CD4-positive, alpha-beta T cell (primary cell): ENCODE data around the gene EID3. TPM values are rescaled to one million over a fixed set of nuclear protein-coding genes. Genes with fewer than 3 reads are reported as not detected.

Experiments used
- ATAC-seq: fragments of 200-7000 bp; cut with Tn5 transposase; one replicate; pipeline ENCODE4 v1.10.0; 2022; ENCODE audit warnings: mild to moderate bottlenecking; ENCODE audit not compliant: poor library complexity
- CTCF ChIA-PET: fragments of 350-600 bp; sonication (Branson Sonifier 250); formaldehyde crosslinking; loops from one replicate; lab custom pipeline; 2021; ENCODE audit warnings: antibody characterized with exemption, inconsistent platforms; lab: Charles Lee
- POLR2A ChIA-PET: fragments of 350-600 bp; sonication (Branson Sonifier 250); formaldehyde crosslinking; loops from one replicate; lab custom pipeline; 2021; ENCODE audit warnings: antibody characterized with exemption, inconsistent platforms; lab: Charles Lee
- DNase-seq, 14 experiments: peaks; one replicate each; pipeline ENCODE4 v3.0.0-alpha.2; 2013 to 2020; ENCODE audit warnings: mixed read lengths in 2 of 14
- H3K27ac ChIP-seq, 2 donors: one replicate each; pipeline versions ENCODE4 v1.5.1 to v1.7.0; 2013; ENCODE audit warnings: low read length in 2 of 2, low read depth in 1 of 2, mild to moderate bottlenecking in 1 of 2
- H3K27me3 ChIP-seq, 2 experiments: 1 replicate in 1 of 2; 2 replicates in 1 of 2; pipeline versions ENCODE4 v1.6.1 to v1.7.0; 2013; ENCODE audit warnings: low read length in 2 of 2, control low read depth in 1 of 2, mild to moderate bottlenecking in 1 of 2, moderate library complexity in 1 of 2; ENCODE audit not compliant: insufficient read depth in 2 of 2, control insufficient read depth in 1 of 2
- H3K36me3 ChIP-seq: one replicate; pipeline ENCODE4 v1.6.1; 2013; ENCODE audit warnings: low read length, control low read depth; ENCODE audit not compliant: insufficient read depth
- H3K4me1 ChIP-seq: one replicate; pipeline ENCODE4 v1.6.1; 2013; ENCODE audit warnings: low read length, control low read depth; ENCODE audit not compliant: insufficient read depth
- H3K4me3 ChIP-seq: one replicate; pipeline ENCODE4 v1.5.1; 2013; ENCODE audit warnings: mild to moderate bottlenecking, low read length, moderate library complexity
- H3K9me3 ChIP-seq, 2 experiments: 1 replicate in 1 of 2; 2 replicates in 1 of 2; pipeline versions ENCODE4 v1.6.1 to v1.7.0; 2013; ENCODE audit warnings: low read length in 2 of 2, mild to moderate bottlenecking in 2 of 2, control low read depth in 1 of 2, moderate library complexity in 1 of 2; ENCODE audit not compliant: control insufficient read depth in 1 of 2, insufficient read depth in 1 of 2
- H3K27ac Mint-ChIP-seq: one replicate; pipeline ENCODE4 v1.8.0; 2020; ENCODE audit warnings: mixed read lengths
- H3K27me3 Mint-ChIP-seq: one replicate; pipeline ENCODE4 v1.8.0; 2021; ENCODE audit warnings: mixed read lengths
- H3K36me3 Mint-ChIP-seq: one replicate; pipeline ENCODE4 v1.8.0; 2021; ENCODE audit warnings: low read depth, mixed read lengths
- H3K4me1 Mint-ChIP-seq: one replicate; pipeline ENCODE4 v1.8.0; 2021; ENCODE audit warnings: low read depth, mixed read lengths
- H3K4me3 Mint-ChIP-seq: one replicate; pipeline ENCODE4 v1.8.0; 2020; ENCODE audit warnings: mild to moderate bottlenecking, mixed read lengths
- H3K9me3 Mint-ChIP-seq: one replicate; pipeline ENCODE4 v1.8.0; 2020; ENCODE audit warnings: mixed read lengths
- CTCF ChIP-seq: fragments of 200-600 bp; IDR thresholded peaks from one replicate; pipeline ENCODE4 v1.8.0; 2022; ENCODE audit warnings: antibody characterized with exemption, mild to moderate bottlenecking
- intact Hi-C, 2 experiments: fragments of 100-400 bp; cut with DNase I in 1 of 2; cut with micrococcal nuclease in 1 of 2; formaldehyde crosslinking; loops; one replicate each; pipeline versions ENCODE4 v1.15.1 to v1.9.0; 2023 to 2025; cut with DNase I, micrococcal nuclease
- total RNA-seq, 174 experiments: library from RNA in 2 of 174; stranded (reverse) in 2 of 174; gene quantifications; one replicate each; pipeline ENCODE4 v1.2.3 and lab custom pipeline; 2021 to 2026

The EID3 gene
- total RNA-seq, 2 experiments from 2014 or later: 13.5 to 14.3 TPM

- Histone ChIP-seq H3K27me3 (no peaks in the 10 kb centered on the region), H3K4me1 (no peaks in the 10 kb centered on the region), H3K27ac (no peak overlapping the region), H3K36me3 (peaks cover 75% of the 10 kb centered on the region), H3K4me3 (no peak overlapping the region), H3K9me3 (no peaks in the 10 kb centered on the region)
- no peaks in the 10 kb centered on the region for H3K4me1 Mint-ChIP-seq
- no peaks in the 10 kb centered on the region for H3K27me3 Mint-ChIP-seq
- CTCF ChIA-PET: interaction anchor here (0.8 kb wide), 1 partner anchor 8 kb away, joined by 3 read pairs; no protein-coding TSS in a partner anchor
- peaks cover 77% of the 10 kb centered on the region for H3K36me3 Mint-ChIP-seq
- H3K4me3 Mint-ChIP-seq: no peak overlapping the region
- intact Hi-C loops: no loop called here
- POLR2A ChIA-PET: no interaction called here
- DNase-seq (no peak), ATAC-seq (no peak)
- H3K9me3 Mint-ChIP-seq: no peaks in the 10 kb centered on the region
- no peak overlapping the region for H3K27ac Mint-ChIP-seq
- no peak for TF ChIP-seq CTCF
These were observed 37.5 kb downstream of the EID3 start for GRCh38 chr12:104340925-104341611.

GRCh38 chr12:104342147-104342546 is 38.6 kb downstream of the EID3 start:
- intact Hi-C loops: no loop called here
- Histone ChIP-seq H3K36me3 (peaks cover 66% of the 10 kb centered on the region), H3K27me3 (no peaks in the 10 kb centered on the region), H3K4me3 (no peak overlapping the region), H3K27ac (no peak overlapping the region), H3K9me3 (no peaks in the 10 kb centered on the region), H3K4me1 (no peaks in the 10 kb centered on the region)
- ATAC-seq (no peak), DNase-seq (no peak)
- POLR2A ChIA-PET: interaction anchor here (1.0 kb wide), 1 partner anchor 9 kb away, joined by 3 read pairs; no protein-coding TSS in a partner anchor
- no peak for TF ChIP-seq CTCF
- CTCF ChIA-PET: no interaction called here
- Mint-ChIP-seq H3K9me3 (no peaks in the 10 kb centered on the region), H3K36me3 (peaks cover 73% of the 10 kb centered on the region), H3K27me3 (no peaks in the 10 kb centered on the region), H3K4me1 (no peaks in the 10 kb centered on the region), H3K27ac (no peak overlapping the region), H3K4me3 (no peak overlapping the region)

GRCh38 chr12:104342635-104343249 is 39.2 kb downstream of the EID3 start:
- ATAC-seq (no peak), DNase-seq (no peak)
- H3K9me3 Mint-ChIP-seq: no peaks in the 10 kb centered on the region
- TF ChIP-seq CTCF: no peak
- H3K4me3 Mint-ChIP-seq: no peak overlapping the region
- ChIA-PET POLR2A (interaction anchor here (1.0 kb wide), 1 partner anchor 10 kb away, joined by 3 read pairs; no protein-coding TSS in a partner anchor), CTCF (no interaction called here)
- H3K36me3 Mint-ChIP-seq: peaks cover 75% of the 10 kb centered on the region
- Histone ChIP-seq H3K9me3 (no peaks in the 10 kb centered on the region), H3K36me3 (peaks cover 64% of the 10 kb centered on the region), H3K27ac (no peak overlapping the region), H3K4me1 (no peaks in the 10 kb centered on the region), H3K27me3 (no peaks in the 10 kb centered on the region), H3K4me3 (no peak overlapping the region)
- H3K4me1 Mint-ChIP-seq: no peaks in the 10 kb centered on the region
- H3K27ac Mint-ChIP-seq: no peak overlapping the region
- H3K27me3 Mint-ChIP-seq: no peaks in the 10 kb centered on the region
- intact Hi-C loops: no loop called here
